22Rv1 (cell line): ENCODE data around the gene TNK2.
A peak's percentile ranks its signal among the peaks of the same experiment; 100 is the strongest.

ENCODE experiments used
- ZFX ChIP-seq: fragments of 450-650 bp; IDR thresholded peaks from 2 replicates; pipeline ENCODE4 v1.6.1; 2017; ENCODE audit warnings: antibody characterized with exemption, borderline replicate concordance
- TF ChIP-seq, protein P1 (sequence below): fragments of 450-650 bp; IDR thresholded peaks from 2 replicates; pipeline ENCODE4 v1.5.1; 2017; ENCODE audit warnings: mild to moderate bottlenecking

DNA sequence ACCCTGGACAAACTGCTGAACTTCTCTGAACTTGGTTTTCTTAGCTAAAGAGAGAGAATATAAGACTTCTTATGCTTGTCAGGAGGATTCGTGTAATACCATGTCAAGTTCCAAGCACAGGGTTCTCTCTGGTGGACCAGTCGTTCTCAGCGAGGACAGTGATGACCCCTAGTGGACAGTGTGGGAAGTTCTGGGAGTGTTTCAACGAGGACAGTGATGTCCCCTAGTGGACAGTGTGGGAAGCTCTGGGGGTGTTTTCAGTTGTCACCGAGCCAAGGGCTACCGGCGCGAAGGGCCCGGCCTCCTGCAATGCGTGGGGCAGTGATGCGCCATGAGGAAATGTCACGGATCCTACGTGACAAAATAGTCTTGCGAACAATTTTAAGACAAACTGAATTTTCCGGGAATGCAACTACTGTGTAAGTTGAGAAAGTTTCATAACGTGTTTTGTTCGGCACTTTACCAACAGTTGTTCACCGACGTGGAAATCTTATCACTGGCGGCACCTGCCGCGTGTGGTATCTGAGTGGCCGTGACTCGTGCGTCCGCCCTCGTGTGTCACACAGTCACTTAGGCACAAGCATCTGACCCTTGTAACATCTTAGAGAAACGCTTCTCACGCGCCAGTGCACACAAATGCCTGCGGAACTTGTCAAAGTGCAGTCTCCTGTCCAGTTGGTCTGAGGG, 57.4 kb downstream of the TNK2 start:
- TF ChIP-seq, protein P1, sequence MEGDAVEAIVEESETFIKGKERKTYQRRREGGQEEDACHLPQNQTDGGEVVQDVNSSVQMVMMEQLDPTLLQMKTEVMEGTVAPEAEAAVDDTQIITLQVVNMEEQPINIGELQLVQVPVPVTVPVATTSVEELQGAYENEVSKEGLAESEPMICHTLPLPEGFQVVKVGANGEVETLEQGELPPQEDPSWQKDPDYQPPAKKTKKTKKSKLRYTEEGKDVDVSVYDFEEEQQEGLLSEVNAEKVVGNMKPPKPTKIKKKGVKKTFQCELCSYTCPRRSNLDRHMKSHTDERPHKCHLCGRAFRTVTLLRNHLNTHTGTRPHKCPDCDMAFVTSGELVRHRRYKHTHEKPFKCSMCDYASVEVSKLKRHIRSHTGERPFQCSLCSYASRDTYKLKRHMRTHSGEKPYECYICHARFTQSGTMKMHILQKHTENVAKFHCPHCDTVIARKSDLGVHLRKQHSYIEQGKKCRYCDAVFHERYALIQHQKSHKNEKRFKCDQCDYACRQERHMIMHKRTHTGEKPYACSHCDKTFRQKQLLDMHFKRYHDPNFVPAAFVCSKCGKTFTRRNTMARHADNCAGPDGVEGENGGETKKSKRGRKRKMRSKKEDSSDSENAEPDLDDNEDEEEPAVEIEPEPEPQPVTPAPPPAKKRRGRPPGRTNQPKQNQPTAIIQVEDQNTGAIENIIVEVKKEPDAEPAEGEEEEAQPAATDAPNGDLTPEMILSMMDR = peak; percentile 99
- no peak for TF ChIP-seq ZFX
